ENCODE data around the gene ANKRD34B.
"Not testable (repeated sequence)": the region's sequence is repeated elsewhere in the genome, so short reads cannot be mapped to it uniquely, and the experiment has no call there.

- TF ChIP-seq CTCF (conservative IDR thresholded peaks at IDR 0.05; ENCODE audit: low read depth, low read length); EZH2 (IDR thresholded peaks at IDR 0.05; ENCODE audit: borderline replicate concordance, low read depth, low read length, poor library complexity, severe bottlenecking): not testable (repeated sequence)
Observed at GRCh38 chr5:80580291-80580690, 10.2 kb upstream of the ANKRD34B start.

All from A673 (cell line).